Suprapubic skin (tissue), 4 donors: ENCODE measurements around the gene CCDC197. TPM values are rescaled to one million over a fixed set of nuclear protein-coding genes. Genes with fewer than 3 reads are reported as not detected.

Experiments used
- DNase-seq, 2 donors: peaks; one replicate each; pipeline ENCODE4 v3.0.0-alpha.2; 2019; ENCODE audit warnings: low spot score in 2 of 2
- H3K27ac ChIP-seq: fragments of 200-600 bp; sonication (generic); one replicate; pipeline ENCODE4 v1.5.1; 2019
- H3K27me3 ChIP-seq: fragments of 200-600 bp; sonication (generic); one replicate; pipeline ENCODE4 v1.5.1; 2019
- H3K36me3 ChIP-seq: fragments of 200-600 bp; sonication (generic); one replicate; pipeline ENCODE4 v1.5.1; 2019
- H3K4me1 ChIP-seq: fragments of 200-600 bp; sonication (generic); one replicate; pipeline ENCODE4 v1.5.1; 2019
- H3K4me3 ChIP-seq: fragments of 200-600 bp; sonication (generic); one replicate; pipeline ENCODE4 v1.5.1; 2019; ENCODE audit warnings: mild to moderate bottlenecking
- H3K9me3 ChIP-seq: fragments of 200-600 bp; sonication (generic); one replicate; pipeline ENCODE4 v1.5.1; 2019
- EP300 ChIP-seq: sonication (generic); formaldehyde crosslinking; IDR thresholded peaks from one replicate; pipeline ENCODE4 v1.6.1; 2017; ENCODE audit warnings: antibody characterized with exemption
- POLR2A ChIP-seq, 2 donors: fragments of 450-650 bp; IDR thresholded peaks; one replicate each; pipeline ENCODE4 v1.6.1; 2017; ENCODE audit warnings: antibody characterized with exemption in 2 of 2, mild to moderate bottlenecking in 2 of 2, moderate library complexity in 2 of 2
- POLR2AphosphoS5 ChIP-seq, 3 donors: sonication (generic); formaldehyde crosslinking; IDR thresholded peaks; one replicate each; pipeline ENCODE4 v1.6.1; 2017; ENCODE audit warnings: antibody characterized with exemption in 3 of 3
- WGBS: methylation state at CpG from one replicate; pipeline ENCODE4 v1.1.5; 2018; 5-methylcytosine and 5-hydroxymethylcytosine counted together
- total RNA-seq, 4 donors: library from RNA; depleted of rRNA; stranded (reverse); fragments of >200 nt; gene quantifications; one replicate each; pipeline ENCODE4 v1.1.0, GENCODE V29; 2016
- TF ChIP-seq, protein P1 (sequence below), 2 donors: fragments of 200-600 bp in 1 of 2; fragments of 450-650 bp in 1 of 2; sonication (generic) in 1 of 2; IDR thresholded peaks; one replicate each; pipeline ENCODE4 v1.5.1; 2016 to 2019; ENCODE audit warnings: antibody characterized with exemption in 2 of 2, mild to moderate bottlenecking in 1 of 2, moderate library complexity in 1 of 2

CCDC197 gene
- total RNA-seq, 4 donors from 2014 or later = not detected

DNA sequence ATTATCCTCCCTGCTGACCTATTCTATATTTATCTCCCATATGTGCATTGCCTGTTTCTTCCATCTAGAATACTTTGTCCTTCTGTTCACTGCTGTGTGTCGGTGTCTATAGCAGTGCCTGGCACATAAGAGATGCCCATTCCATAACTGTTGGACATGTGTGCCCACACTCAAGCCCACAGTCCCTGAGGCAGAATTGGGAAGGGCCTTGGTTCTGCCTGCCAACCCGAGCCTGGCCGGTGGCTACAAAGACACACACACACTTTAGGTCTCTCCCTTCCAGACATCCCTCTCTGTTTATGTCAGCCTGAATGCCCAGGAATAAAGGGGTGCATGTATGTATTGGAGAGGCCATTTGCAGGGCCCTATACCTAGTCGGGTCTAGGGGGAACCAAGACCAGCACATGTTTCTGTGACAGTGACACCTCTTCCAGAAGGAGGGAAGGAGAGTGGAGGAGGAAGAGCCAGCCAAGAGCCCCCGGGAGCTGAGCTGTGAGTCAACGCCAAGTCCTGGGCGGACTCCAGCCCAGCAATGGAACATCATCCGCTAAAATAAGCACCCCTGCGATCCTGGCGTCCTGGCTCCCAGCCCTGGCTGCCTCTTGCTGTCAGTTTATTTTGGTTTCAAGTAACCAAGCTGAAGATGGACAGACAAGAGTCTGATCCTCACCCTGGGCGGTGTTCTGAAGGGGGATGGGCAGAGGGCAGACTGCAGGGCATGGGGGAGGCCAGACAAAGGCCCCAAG is 16.5 kb upstream of the CCDC197 start:
- DNase-seq = no peak
- Histone ChIP-seq H3K36me3 (no peaks in the 10 kb centered on the region), H3K4me3 (no peak overlapping the region), H3K9me3 (no peaks in the 10 kb centered on the region), H3K27ac (no peak overlapping the region), H3K4me1 (peaks cover 3% of the 10 kb centered on the region), H3K27me3 (no peaks in the 10 kb centered on the region)
- TF ChIP-seq, protein P1, sequence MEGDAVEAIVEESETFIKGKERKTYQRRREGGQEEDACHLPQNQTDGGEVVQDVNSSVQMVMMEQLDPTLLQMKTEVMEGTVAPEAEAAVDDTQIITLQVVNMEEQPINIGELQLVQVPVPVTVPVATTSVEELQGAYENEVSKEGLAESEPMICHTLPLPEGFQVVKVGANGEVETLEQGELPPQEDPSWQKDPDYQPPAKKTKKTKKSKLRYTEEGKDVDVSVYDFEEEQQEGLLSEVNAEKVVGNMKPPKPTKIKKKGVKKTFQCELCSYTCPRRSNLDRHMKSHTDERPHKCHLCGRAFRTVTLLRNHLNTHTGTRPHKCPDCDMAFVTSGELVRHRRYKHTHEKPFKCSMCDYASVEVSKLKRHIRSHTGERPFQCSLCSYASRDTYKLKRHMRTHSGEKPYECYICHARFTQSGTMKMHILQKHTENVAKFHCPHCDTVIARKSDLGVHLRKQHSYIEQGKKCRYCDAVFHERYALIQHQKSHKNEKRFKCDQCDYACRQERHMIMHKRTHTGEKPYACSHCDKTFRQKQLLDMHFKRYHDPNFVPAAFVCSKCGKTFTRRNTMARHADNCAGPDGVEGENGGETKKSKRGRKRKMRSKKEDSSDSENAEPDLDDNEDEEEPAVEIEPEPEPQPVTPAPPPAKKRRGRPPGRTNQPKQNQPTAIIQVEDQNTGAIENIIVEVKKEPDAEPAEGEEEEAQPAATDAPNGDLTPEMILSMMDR (IDR thresholded peaks at IDR 0.05) = no peak
- TF ChIP-seq POLR2AphosphoS5 (IDR thresholded peaks at IDR 0.05) (no peak), POLR2A (IDR thresholded peaks at IDR 0.05) (no peak), EP300 (no peak)
- 61% methylated on average over 8 of the region's 11 CpGs for WGBS

DNA sequence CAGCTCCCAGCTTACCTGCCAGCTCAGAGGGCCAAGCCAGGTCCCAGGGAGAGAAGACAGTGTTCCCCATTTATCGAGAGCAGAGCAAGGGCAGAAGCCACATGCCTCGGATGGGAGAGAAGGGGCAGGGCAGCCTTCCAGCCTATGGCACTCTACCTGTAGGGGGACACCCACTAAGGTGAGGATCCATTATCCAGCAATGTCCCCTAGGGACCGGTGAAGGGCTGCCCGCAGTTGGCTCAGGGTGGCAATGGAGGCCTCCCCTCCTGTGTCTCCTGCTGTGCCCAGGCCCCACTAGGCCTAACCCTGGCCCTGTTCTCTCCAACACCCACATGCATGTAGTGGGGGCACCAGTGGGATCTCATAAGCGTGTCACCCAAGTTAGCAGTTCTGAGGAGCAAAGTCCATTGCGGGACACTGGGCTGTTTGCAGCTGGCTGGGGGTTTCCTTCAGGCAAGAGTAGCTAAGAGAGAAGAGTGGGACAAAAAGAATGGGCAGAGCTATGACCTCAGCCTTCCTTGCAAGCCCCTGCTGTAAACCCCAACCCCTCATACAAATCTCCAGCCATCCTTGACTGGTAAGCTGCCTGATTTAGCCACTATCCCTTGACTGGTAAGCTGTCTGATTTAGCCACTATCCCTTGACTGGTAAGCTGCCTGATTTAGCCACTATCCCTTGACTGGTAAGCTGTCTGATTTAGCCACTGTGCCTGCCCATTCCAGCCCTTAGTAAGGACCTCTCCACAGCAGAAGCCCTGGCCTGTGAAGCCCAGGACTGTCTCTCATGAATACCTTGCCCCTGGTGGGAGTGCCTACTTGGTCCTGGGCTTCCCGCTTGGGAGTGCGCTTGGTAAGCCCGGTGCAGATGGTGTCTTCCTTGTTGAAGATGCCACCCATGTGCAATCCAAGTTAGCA is 15.5 kb upstream of the CCDC197 start:
- H3K4me3 ChIP-seq = no peak overlapping the region
- no peak for DNase-seq
- H3K4me1 ChIP-seq = peaks cover 3% of the 10 kb centered on the region
- no peak overlapping the region for H3K27ac ChIP-seq
- TF ChIP-seq POLR2A (IDR thresholded peaks at IDR 0.05) = no peak
- TF ChIP-seq POLR2AphosphoS5 (IDR thresholded peaks at IDR 0.05) = no peak
- TF ChIP-seq, protein P1 (IDR thresholded peaks at IDR 0.05) = no peak
- no peak for TF ChIP-seq EP300
- no peaks in the 10 kb centered on the region for H3K27me3 ChIP-seq
- H3K9me3 ChIP-seq = no peaks in the 10 kb centered on the region
- H3K36me3 ChIP-seq = no peaks in the 10 kb centered on the region
- WGBS = 86% methylated on average over 5 of the region's 9 CpGs

DNA sequence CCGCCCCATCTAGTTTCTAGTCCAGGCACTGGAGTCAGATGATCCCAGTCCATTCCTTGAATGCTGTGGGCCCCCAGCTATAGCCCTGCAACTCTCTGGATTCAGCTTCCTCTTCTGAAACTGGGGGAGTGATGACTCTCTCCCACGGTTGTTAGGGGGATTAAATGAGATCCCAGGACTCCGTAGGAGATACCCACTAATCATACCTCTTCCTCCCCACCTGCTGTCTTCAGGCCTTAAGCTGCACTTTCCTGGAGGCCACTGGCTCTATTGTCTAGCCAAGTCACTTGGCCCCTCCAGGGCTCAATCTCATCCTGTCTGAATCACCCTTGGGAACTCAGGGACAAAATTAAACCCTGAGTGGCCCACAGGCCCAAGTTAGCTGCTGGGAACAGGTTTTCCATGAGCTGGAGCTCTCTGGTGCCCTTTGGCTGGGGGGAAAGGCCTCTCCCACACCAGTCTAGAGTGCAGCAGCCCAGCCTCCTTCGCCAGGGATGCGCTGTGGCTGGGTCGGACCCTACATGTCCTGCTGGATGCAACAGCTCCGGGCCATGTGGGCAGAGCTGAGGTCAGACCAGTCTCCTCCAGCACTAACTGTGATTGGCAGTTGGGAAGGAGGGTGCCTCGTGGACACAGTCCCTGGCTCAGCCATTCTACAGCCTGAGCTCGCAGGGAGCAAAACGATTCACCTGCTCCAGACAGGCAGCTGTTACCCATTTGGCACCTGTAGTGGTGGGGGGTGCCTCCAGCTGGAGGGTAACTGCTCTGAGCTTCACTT is 14.7 kb upstream of the CCDC197 start:
- no peak overlapping the region for H3K4me3 ChIP-seq
- no peaks in the 10 kb centered on the region for H3K9me3 ChIP-seq
- no peak for DNase-seq
- peaks cover 3% of the 10 kb centered on the region for H3K4me1 ChIP-seq
- TF ChIP-seq, protein P1 (IDR thresholded peaks at IDR 0.05) = no peak
- TF ChIP-seq POLR2AphosphoS5 (IDR thresholded peaks at IDR 0.05) = no peak
- no peak for TF ChIP-seq EP300
- TF ChIP-seq POLR2A (IDR thresholded peaks at IDR 0.05) = no peak
- no peaks in the 10 kb centered on the region for H3K36me3 ChIP-seq
- H3K27ac ChIP-seq = no peak overlapping the region
- 87% methylated on average over 6 of the region's 10 CpGs for WGBS
- H3K27me3 ChIP-seq = no peaks in the 10 kb centered on the region

DNA sequence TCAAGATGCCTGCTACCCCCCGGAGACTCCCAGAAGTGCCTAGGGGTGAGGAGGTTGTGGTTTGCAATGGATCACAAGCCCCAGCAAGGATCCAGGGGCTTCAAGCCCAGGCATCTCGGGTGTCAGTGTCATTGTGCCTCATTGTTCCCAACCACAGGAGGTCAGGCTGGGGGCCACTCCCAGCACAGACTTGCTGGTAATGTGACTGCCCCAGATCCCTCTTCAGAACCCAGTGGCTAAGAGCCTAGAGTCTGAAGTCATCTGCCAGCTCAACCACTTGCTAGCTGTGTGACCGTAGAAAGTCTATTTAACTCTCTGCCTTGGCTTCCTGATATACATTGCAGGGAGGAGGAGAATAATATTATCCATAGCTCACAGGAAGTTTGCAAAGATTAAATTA is 13.0 kb upstream of the CCDC197 start:
- no peak overlapping the region for H3K27ac ChIP-seq
- H3K4me1 ChIP-seq = peaks cover 3% of the 10 kb centered on the region

More for the DNA sequence above, 13.0 kb upstream of the CCDC197 start:
- no peak overlapping the region for H3K4me3 ChIP-seq
- TF ChIP-seq POLR2AphosphoS5 (IDR thresholded peaks at IDR 0.05) = no peak
- TF ChIP-seq EP300 = no peak
- TF ChIP-seq, protein P1 (IDR thresholded peaks at IDR 0.05) = no peak
- TF ChIP-seq POLR2A (IDR thresholded peaks at IDR 0.05) = no peak
- WGBS = 83% methylated on average over 1 of the region's 3 CpGs
- DNase-seq = no peak
- no peaks in the 10 kb centered on the region for H3K9me3 ChIP-seq
- no peaks in the 10 kb centered on the region for H3K36me3 ChIP-seq
- no peaks in the 10 kb centered on the region for H3K27me3 ChIP-seq
